Pancreas (tissue), 10 donors: ENCODE data around the gene GRK3. TPM values are rescaled to one million over a fixed set of nuclear protein-coding genes. Genes with fewer than 3 reads are reported as not detected.
A peak's percentile ranks its signal among the peaks of the same experiment; 100 is the strongest.

Experiments
- ATAC-seq, 4 donors: fragments of 200-7000 bp; cut with Tn5 transposase; one replicate each; pipeline versions ENCODE4 v1.8.0 to v1.9.1; 2020; ENCODE audit warnings: mild to moderate bottlenecking in 4 of 4, moderate library complexity in 4 of 4
- DNase-seq, 6 donors: peaks; one replicate each; pipeline ENCODE4 v3.0.0-alpha.2; 2020
- FAIRE-seq: peaks from 2 replicates; lab custom pipeline; 2012; peaks lifted over from hg19 to GRCh38; lab: Jason Lieb, UNC
- H3K27ac ChIP-seq, 4 donors: fragments of 200-600 bp; sonication (generic); 1 replicate in 3 of 4; 2 replicates in 1 of 4; pipeline versions ENCODE4 v1.5.0 to v1.8.0; 2020
- H3K27me3 ChIP-seq, 4 donors: fragments of 200-600 bp; one replicate each; pipeline ENCODE4 v1.8.0; 2021
- H3K36me3 ChIP-seq, 3 donors: fragments of 200-600 bp; sonication (generic) in 1 of 3; one replicate each; pipeline versions ENCODE4 v1.5.0 to v1.8.0; 2020 to 2021
- H3K4me1 ChIP-seq, 3 donors: fragments of 200-600 bp; one replicate each; pipeline ENCODE4 v1.8.0; 2021
- H3K4me3 ChIP-seq, 4 donors: fragments of 200-600 bp; sonication (generic) in 2 of 4; one replicate each; pipeline versions ENCODE4 v1.5.0 to v1.8.0; 2020 to 2021
- H3K9me3 ChIP-seq, 4 donors: fragments of 200-600 bp; one replicate each; pipeline ENCODE4 v1.8.0; 2021
- CTCF ChIP-seq, 4 donors: fragments of 200-600 bp; sonication (generic) in 3 of 4; IDR thresholded peaks; one replicate each; pipeline versions ENCODE4 v1.5.0 to v1.8.0; 2021; ENCODE audit warnings: antibody characterized with exemption in 4 of 4
- WGBS, 2 donors: extraction: QIAGEN DNeasy Blood & Tissue Kit; methylation state at CpG; one replicate each; pipeline ENCODE4 v1.1.7; 2013; 5-methylcytosine and 5-hydroxymethylcytosine counted together
- intact Hi-C, 3 donors: fragments of 100-400 bp; cut with DNase I; formaldehyde crosslinking; loops; one replicate each; pipeline versions ENCODE4 v1.11.1 to v1.14.2; 2022
- polyA plus RNA-seq, 2 donors: library from polyadenylated mRNA; stranded (reverse); fragments of 200-250 nt; gene quantifications; one replicate each; pipeline ENCODE4 v1.2.3, GENCODE V29; 2013
- total RNA-seq, 6 donors: library from RNA; stranded (reverse); fragmentation: NEBNext Ultra II Directional in 4 of 6; extraction: Animal tissue kit (Norgen Biotek cat#: 25700) in 4 of 6; gene quantifications; one replicate each; pipeline versions ENCODE4 v1.2.1 to v1.2.4, GENCODE V29; 2021 to 2023
- donor health status: healthy with polysubstance abuse.
- donor health status: DM: no; HTN: no; CAD: no; lungs with moderate emphysema.
- donor health status: DM: no; HTN: no; CAD: no.
- donor health status: control.
- donor health status: control.
- donor health status: Bipolar disorder and iron deficiency.
- donor health status: DM: yes; HTN: yes; CAD: no.
- donor health status: DM: no; HTN: no; CAD: no.
- donor health status: DM: no; HTN: no; CAD: no.
- donor health status: DM: yes; HTN: yes; CAD: no.

GRK3 gene
- total and polyA plus RNA-seq, 8 donors = 3.5 to 18.1 (median 7.6) TPM

DNA sequence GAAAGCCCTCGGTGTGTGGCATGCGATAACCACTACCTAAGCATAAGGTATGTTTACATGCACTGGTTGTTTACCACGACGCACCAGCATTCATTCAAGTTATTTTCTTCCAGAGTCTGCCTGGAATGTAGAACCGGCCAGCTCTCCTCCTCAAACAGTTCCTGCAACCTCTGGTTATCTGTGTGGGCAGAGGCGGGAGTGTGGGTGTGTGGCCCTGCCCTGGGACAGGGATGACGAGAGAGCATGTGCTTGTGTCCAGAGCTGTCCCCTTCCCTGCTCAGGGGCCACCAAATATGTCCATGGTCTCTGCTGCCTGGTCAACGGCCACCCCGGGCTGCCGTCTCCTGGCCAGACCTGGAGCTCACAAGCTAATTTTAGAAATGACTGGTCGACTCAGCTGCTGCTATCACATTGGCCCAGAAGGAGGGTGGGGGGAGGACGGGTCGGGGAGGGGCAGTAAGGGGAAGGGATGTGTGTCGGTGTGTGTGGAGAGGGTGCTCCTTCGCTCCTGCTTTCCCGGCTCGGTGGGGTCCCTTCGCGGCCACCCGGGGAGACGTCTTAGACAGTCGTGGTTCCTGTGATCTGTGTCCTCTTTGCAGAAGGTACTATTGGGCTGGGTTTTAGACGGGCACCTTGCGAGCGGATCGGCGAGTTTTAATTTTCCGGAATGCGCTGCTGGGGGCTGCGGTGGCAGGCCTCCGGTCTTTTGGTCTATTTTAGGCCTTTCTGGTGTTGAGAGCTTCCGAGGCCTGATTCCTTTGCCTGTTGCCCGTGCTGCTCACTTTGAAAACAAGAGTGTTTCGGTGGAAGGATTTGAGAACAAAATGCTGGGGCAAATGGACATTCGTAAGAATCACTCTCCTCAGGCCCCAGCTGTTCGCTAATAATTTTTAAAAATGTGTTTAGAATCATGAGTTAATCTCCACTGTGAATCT, 177.5 kb downstream of the GRK3 start, which contains the start of gene MYO18B:
Gene MYO18B (plus strand): TSS at position 497 of the 935 bp plus-strand sequence. CDS start 18,905 bp downstream, outside the sequence.
- FAIRE-seq (no peak), DNase-seq (peak in 1 of 6 donors; percentile 27), ATAC-seq (no peak)
- WGBS, 2 donors = 71 to 80% methylated on average over 36 of the region's 36 CpGs
- Histone ChIP-seq H3K27me3 (no peaks in the 10 kb centered on the region), H3K36me3 (no peaks in the 10 kb centered on the region), H3K4me3 (no peak within 1 kb of the TSS), H3K27ac (no peak within 1 kb of the TSS), H3K4me1 (no peaks in the 10 kb centered on the region), H3K9me3 (no peaks in the 10 kb centered on the region)
- intact Hi-C loops = no loop called here
- no peak for TF ChIP-seq CTCF (IDR thresholded peaks at IDR 0.05)

GRCh38 chr22:25742918-25743708, 178.6 kb downstream of the GRK3 start:
- Histone ChIP-seq H3K36me3 (no peaks in the 10 kb centered on the region), H3K4me3 (no peak overlapping the region), H3K9me3 (no peaks in the 10 kb centered on the region), H3K27ac (no peak overlapping the region), H3K4me1 (no peaks in the 10 kb centered on the region), H3K27me3 (no peaks in the 10 kb centered on the region)
- TF ChIP-seq CTCF (IDR thresholded peaks at IDR 0.05) = no peak
- intact Hi-C loops = no loop called here
- WGBS, 2 donors = 71 to 86% methylated on average over 6 of the region's 6 CpGs
- FAIRE-seq (no peak), ATAC-seq (no peak), DNase-seq (no peak)

DNA sequence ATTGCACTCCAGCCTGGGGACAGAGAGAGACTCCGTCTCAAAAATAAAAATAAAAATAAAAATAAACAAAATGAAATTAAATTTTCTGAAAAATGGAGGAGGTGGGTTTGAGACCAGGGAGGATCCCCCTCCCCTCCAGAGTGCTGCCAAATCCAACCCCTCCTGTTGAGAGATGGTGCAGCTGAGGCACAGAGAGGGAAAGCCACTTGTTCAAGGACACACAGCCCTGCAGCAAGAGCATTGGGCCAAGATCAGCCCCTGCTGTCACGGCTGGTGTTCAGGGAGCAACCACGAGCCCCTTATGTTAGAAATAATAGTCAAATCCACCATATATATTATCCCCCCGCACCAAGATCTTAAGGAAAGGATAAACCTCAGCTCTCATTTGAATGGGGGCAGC, 180.2 kb downstream of the GRK3 start:
- H3K4me3 ChIP-seq = no peak overlapping the region
- H3K4me1 ChIP-seq = no peaks in the 10 kb centered on the region
- DNase-seq (no peak), ATAC-seq (no peak), FAIRE-seq (no peak)
- H3K36me3 ChIP-seq = no peaks in the 10 kb centered on the region
- WGBS, 2 donors = 64 to 77% methylated on average over 4 of the region's 4 CpGs
- H3K27ac ChIP-seq = no peak overlapping the region
- no peaks in the 10 kb centered on the region for H3K27me3 ChIP-seq
- H3K9me3 ChIP-seq = no peaks in the 10 kb centered on the region
- intact Hi-C loops = no loop called here
- TF ChIP-seq CTCF (IDR thresholded peaks at IDR 0.05) = no peak

DNA sequence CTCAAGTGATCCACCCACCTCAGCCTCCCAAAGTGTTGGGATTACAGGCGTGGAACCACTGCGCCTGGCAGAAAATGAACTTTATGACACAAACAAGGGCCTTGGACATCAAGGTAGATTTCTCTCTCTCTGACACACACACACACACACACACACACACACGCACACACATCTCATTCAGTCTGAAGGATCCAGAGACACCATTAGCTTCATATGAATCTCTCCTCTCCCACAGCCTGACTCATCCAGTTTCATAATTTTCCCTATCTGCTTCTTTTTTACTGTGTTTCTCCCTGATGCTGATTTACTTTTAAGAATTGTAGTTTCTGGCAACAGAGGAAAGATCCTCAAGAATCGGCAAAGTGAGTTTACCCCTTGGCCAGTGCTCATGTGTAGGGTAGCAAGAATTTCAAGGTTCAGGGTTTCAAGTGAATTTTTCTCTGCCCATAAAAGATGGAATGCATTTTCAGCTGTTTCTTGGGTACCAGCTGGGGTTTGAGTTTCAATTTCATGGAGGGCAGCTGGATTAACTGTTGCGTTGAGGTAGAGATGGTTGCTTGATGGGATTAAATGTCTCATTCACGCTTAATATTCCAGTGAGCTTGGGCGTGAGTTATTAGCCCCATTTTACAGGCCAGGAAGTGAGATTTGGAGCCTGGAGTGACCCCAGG, 181.0 kb downstream of the GRK3 start:
- FAIRE-seq (no peak), DNase-seq (no peak)

More for the DNA sequence above, 181.0 kb downstream of the GRK3 start:
- TF ChIP-seq CTCF (IDR thresholded peaks at IDR 0.05) = no peak
- Histone ChIP-seq H3K27ac (no peak overlapping the region), H3K4me3 (no peak overlapping the region), H3K9me3 (no peaks in the 10 kb centered on the region), H3K36me3 (no peaks in the 10 kb centered on the region), H3K4me1 (no peaks in the 10 kb centered on the region), H3K27me3 (no peaks in the 10 kb centered on the region)
- no peak for ATAC-seq
- intact Hi-C loops = no loop called here
- 58 to 82% methylated on average over 7 of the region's 7 CpGs for WGBS, 2 donors
